ENCODE data around the gene DUSP9. TPM values are rescaled to one million over a fixed set of nuclear protein-coding genes. Genes with fewer than 3 reads are reported as not detected.

The DUSP9 gene
- total and polyA plus RNA-seq, 10 of the 15 experiments (the other 5 are each of a cell fraction or from before 2014, with no cell fraction given), result 0.10 TPM; not detected in 9

DNA sequence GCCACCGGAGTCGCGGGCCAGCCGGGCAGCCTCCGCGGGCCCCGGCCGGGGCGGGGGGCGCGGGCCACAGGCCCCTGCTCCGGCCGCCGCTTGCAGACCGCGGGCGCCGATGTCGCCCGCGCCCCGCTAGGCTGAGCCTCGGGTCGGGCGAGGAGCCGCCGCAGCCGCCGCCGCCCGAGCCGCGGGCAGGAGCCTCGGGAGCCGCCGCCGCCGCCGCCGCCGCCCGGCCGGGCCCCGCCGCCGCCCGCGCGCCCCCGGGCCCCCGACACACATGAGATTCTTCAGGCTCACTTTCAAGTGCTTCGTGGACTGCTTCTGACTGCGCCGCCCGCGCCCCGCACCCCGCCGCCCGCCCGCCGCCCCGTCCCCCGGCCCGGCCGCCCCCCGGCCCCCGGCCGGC lies 41.1 kb downstream of the DUSP9 start:
- no peak for FAIRE-seq
- ChIA-PET RAD21 (ENCODE audit: unreplicated experiment) (interaction anchor here (1.1 kb wide), 1 partner anchor 74 kb away, joined by 3 read pairs; no protein-coding TSS in a partner anchor), POLR2A (no interaction called here), CTCF (no interaction called here), SMC1A (ENCODE audit: uncharacterized antibody, unreplicated experiment) (no interaction called here)
- H3K79me2 ChIP-seq (ENCODE audit: control insufficient read depth, insufficient read depth, low read length), result no peaks in the 10 kb centered on the region
- no peaks in the 10 kb centered on the region for H3K4me1 ChIP-seq (ENCODE audit: control insufficient read depth, insufficient read depth, low read length)
- no peak for ATAC-seq
- H3K9ac ChIP-seq (ENCODE audit: control insufficient read depth, insufficient read depth, low read length), result no peak overlapping the region
- no CpG with 5 or more reads among the region's 69 CpGs for WGBS (ENCODE audit: insufficient coverage, insufficient replicate concordance, low lambda C conversion rate, missing lambda C conversion rate)
- no peak overlapping the region for H3K4me3 ChIP-seq
- BruUV-seq (replicated peaks), result no TSS peak
- TF ChIP-seq, protein P1, sequence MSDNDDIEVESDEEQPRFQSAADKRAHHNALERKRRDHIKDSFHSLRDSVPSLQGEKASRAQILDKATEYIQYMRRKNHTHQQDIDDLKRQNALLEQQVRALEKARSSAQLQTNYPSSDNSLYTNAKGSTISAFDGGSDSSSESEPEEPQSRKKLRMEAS (IDR thresholded peaks at IDR 0.05; ENCODE audit: low read depth, low read length), result no peak
- TF ChIP-seq, protein P2, sequence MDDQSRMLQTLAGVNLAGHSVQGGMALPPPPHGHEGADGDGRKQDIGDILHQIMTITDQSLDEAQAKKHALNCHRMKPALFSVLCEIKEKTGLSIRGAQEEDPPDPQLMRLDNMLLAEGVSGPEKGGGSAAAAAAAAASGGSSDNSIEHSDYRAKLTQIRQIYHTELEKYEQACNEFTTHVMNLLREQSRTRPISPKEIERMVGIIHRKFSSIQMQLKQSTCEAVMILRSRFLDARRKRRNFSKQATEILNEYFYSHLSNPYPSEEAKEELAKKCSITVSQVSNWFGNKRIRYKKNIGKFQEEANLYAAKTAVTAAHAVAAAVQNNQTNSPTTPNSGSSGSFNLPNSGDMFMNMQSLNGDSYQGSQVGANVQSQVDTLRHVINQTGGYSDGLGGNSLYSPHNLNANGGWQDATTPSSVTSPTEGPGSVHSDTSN (IDR thresholded peaks at IDR 0.05; ENCODE audit: insufficient replicate concordance, low read depth, low read length), result no peak
- TF ChIP-seq, protein P3, sequence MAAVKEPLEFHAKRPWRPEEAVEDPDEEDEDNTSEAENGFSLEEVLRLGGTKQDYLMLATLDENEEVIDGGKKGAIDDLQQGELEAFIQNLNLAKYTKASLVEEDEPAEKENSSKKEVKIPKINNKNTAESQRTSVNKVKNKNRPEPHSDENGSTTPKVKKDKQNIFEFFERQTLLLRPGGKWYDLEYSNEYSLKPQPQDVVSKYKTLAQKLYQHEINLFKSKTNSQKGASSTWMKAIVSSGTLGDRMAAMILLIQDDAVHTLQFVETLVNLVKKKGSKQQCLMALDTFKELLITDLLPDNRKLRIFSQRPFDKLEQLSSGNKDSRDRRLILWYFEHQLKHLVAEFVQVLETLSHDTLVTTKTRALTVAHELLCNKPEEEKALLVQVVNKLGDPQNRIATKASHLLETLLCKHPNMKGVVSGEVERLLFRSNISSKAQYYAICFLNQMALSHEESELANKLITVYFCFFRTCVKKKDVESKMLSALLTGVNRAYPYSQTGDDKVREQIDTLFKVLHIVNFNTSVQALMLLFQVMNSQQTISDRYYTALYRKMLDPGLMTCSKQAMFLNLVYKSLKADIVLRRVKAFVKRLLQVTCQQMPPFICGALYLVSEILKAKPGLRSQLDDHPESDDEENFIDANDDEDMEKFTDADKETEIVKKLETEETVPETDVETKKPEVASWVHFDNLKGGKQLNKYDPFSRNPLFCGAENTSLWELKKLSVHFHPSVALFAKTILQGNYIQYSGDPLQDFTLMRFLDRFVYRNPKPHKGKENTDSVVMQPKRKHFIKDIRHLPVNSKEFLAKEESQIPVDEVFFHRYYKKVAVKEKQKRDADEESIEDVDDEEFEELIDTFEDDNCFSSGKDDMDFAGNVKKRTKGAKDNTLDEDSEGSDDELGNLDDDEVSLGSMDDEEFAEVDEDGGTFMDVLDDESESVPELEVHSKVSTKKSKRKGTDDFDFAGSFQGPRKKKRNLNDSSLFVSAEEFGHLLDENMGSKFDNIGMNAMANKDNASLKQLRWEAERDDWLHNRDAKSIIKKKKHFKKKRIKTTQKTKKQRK (IDR thresholded peaks at IDR 0.05; ENCODE audit: low read depth, low read length), result no peak
- TF ChIP-seq, protein P4, sequence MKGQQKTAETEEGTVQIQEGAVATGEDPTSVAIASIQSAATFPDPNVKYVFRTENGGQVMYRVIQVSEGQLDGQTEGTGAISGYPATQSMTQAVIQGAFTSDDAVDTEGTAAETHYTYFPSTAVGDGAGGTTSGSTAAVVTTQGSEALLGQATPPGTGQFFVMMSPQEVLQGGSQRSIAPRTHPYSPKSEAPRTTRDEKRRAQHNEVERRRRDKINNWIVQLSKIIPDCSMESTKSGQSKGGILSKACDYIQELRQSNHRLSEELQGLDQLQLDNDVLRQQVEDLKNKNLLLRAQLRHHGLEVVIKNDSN (IDR thresholded peaks at IDR 0.05; ENCODE audit: borderline replicate concordance, extremely low read length, insufficient read depth, low read depth, low read length), result no peak
- TF ChIP-seq TARDBP (IDR thresholded peaks at IDR 0.05; ENCODE audit: borderline replicate concordance) (no peak), MTA2 (IDR thresholded peaks at IDR 0.05; ENCODE audit: low read depth) (no peak), MXI1 (IDR thresholded peaks at IDR 0.05; ENCODE audit: low read depth, low read length) (no peak), MYC (IDR thresholded peaks at IDR 0.05; ENCODE audit: insufficient read depth, insufficient read length, insufficient replicate concordance, low read length, severe bottlenecking) (no peak)
- TF ChIP-seq, protein P5, sequence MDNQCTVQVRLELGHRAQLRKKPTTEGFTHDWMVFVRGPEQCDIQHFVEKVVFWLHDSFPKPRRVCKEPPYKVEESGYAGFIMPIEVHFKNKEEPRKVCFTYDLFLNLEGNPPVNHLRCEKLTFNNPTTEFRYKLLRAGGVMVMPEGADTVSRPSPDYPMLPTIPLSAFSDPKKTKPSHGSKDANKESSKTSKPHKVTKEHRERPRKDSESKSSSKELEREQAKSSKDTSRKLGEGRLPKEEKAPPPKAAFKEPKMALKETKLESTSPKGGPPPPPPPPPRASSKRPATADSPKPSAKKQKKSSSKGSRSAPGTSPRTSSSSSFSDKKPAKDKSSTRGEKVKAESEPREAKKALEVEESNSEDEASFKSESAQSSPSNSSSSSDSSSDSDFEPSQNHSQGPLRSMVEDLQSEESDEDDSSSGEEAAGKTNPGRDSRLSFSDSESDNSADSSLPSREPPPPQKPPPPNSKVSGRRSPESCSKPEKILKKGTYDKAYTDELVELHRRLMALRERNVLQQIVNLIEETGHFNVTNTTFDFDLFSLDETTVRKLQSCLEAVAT (IDR thresholded peaks at IDR 0.05), result no peak
- intact Hi-C loops (cut with micrococcal nuclease; ENCODE audit: unreplicated experiment) (no loop called here), in situ Hi-C loops (cut with MboI) (no loop called here)
- no peak overlapping the region for H2AFZ ChIP-seq (ENCODE audit: control insufficient read depth, low read depth, low read length)
- no peak overlapping the region for H3K27ac ChIP-seq (ENCODE audit: control insufficient read depth, insufficient read depth)
- no peak for DNase-seq (ENCODE audit: low read depth, low spot score)
- no peaks in the 10 kb centered on the region for H4K20me1 ChIP-seq (ENCODE audit: control insufficient read depth, insufficient read depth)
- no peaks in the 10 kb centered on the region for H3K36me3 ChIP-seq (ENCODE audit: control insufficient read depth in 2 of 2, insufficient read depth in 2 of 2, low read length in 1 of 2)
- H3K4me2 ChIP-seq (ENCODE audit: control insufficient read depth, insufficient read depth), result no peak overlapping the region
- no peaks in the 10 kb centered on the region for H3K27me3 ChIP-seq (replicated peaks in 1 of 2; ENCODE audit: control insufficient read depth in 2 of 2, insufficient read depth in 2 of 2, low read length in 1 of 2)
- H3K9me3 ChIP-seq (replicated peaks; ENCODE audit: control insufficient read depth, insufficient read depth, low read length), result no peaks in the 10 kb centered on the region; the same call in 2 of the 3 replicates

All from GM12878 (cell line).